Raji (cell line): ENCODE data around the gene CABYR.

ENCODE experiments used
- POLR2A ChIP-seq: IDR thresholded peaks from 2 replicates; pipeline ENCODE4 v1.6.1; 2011; ENCODE audit warnings: low read depth, low read length, control low read depth; ENCODE audit not compliant: insufficient read depth

The CABYR gene

GRCh38 chr18:24138789-24139616 is at the start of gene CABYR:
TSS of gene CABYR (plus strand) at chr18:24139062. CDS start at chr18:24143115, 4,053 bp downstream.
- no peak for TF ChIP-seq POLR2A

- no peak for TF ChIP-seq POLR2A
These were observed 49.8 kb upstream of the CABYR start for GRCh38 chr18:24089076-24089475.

GRCh38 chr18:24089515-24090337 is 49.1 kb upstream of the CABYR start:
- TF ChIP-seq POLR2A, result no peak

- no peak for TF ChIP-seq POLR2A
These were observed 48.0 kb upstream of the CABYR start for GRCh38 chr18:24090876-24091275.

GRCh38 chr18:24094561-24094960 is 44.3 kb upstream of the CABYR start:
- no peak for TF ChIP-seq POLR2A

DNA sequence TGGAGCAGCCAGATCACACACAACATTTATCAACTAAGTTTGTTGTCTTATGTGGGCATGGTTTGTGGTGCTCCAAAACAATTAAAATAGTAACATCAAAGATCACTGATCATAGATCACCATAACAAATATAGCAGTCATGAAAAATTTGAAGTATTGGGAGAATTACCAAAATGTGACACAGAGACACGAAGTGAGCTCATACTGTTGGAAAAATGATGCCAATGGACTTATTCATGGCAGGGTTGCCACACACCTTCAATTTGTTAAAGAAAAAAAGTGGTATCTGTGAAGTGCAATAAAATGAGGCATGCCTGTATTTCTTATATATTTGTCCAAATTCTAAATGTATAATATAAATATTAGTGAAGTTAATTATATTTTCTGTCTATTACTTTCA is 42.9 kb upstream of the CABYR start:
- no peak for TF ChIP-seq POLR2A

DNA sequence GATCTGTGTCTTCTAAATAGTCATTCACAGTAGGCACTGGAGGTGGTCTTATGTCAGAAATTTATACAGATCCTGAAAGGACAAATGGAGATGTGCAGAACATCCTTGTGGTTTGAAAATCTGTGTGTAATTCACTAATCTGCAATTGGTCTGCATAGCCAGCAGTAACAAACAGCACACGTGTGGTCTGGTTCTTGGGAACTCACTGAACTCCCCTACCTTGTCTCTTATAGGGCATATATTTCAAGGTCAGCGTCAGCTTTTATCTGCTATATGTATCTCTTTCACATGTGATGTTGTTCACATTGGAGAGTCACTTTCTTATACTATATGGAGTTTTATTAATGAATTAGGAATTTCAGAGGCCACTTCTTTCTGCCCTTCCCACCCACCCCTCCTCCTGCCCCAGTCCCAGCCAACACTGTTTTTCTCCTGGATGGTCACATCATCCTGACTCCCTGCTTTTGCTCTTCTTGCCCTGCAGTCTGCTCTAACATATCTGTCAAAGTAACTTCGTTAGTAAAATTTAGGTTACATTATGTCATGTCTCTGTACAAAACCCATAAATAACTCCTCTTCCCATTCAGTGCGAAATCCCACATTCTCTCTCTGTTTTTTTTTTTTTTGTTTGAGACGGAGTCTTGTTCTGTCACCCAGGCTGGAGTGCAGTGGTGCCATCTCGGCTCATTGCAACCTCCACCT is 35.4 kb upstream of the CABYR start:
- TF ChIP-seq POLR2A, result no peak

DNA sequence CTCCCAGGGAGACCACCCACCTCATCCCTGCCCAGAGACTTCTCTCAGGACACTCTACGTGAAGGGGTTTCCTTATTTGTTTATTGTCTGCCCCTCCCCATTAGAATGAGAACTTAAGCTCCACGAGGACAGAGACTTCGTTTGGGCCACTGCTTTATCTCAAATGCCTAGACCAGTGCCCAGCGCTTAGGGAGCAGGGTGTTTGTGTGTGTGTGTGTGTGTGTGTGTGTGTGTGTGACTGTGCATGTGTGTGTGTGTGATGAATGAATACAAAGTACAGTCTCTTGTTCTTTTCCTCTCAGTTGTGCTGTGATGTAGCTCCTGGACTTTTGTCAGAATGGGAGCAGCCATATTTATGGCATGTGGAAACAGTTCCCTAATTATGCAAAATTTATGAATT is 34.4 kb upstream of the CABYR start:
- TF ChIP-seq POLR2A, result no peak

DNA sequence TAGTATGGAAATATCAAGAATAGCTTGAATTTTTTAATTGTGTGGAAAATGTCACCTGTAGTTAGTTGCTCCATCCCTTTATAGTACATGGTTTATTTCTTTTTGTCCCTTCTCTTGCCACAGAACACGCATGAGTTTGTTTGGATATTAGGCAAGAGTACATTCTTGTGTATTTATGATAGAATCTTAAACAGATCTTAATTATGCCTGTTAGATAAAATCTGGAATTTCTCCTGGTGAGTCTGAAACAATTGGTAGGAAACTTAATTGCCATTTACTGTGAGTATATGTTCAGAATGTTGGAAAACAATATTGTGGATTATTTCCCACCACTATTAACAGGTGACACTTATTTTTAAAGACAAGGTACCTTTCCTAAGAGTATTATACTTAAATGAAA is 30.2 kb upstream of the CABYR start:
- no peak for TF ChIP-seq POLR2A

GRCh38 chr18:24111936-24112335 is 26.9 kb upstream of the CABYR start:
- no peak for TF ChIP-seq POLR2A

DNA sequence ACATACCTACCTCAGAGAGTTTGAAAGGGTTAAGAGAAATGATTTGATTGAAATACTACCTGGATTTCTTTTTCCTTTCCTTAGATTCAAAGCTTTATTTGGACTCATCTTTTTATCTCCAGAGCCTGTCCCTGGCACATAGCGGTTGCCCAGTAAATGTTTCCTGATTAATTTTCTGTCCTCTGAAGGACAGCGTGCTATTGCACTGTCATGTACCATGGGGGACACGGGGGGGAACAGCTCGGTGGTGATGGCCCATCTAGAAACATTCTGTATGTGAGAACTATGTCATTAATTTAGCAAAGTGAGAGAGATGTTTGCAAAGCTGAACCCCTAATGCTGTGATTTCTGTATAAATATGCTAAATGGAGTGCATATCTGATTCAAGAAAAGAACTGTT is 26.4 kb upstream of the CABYR start:
- no peak for TF ChIP-seq POLR2A

DNA sequence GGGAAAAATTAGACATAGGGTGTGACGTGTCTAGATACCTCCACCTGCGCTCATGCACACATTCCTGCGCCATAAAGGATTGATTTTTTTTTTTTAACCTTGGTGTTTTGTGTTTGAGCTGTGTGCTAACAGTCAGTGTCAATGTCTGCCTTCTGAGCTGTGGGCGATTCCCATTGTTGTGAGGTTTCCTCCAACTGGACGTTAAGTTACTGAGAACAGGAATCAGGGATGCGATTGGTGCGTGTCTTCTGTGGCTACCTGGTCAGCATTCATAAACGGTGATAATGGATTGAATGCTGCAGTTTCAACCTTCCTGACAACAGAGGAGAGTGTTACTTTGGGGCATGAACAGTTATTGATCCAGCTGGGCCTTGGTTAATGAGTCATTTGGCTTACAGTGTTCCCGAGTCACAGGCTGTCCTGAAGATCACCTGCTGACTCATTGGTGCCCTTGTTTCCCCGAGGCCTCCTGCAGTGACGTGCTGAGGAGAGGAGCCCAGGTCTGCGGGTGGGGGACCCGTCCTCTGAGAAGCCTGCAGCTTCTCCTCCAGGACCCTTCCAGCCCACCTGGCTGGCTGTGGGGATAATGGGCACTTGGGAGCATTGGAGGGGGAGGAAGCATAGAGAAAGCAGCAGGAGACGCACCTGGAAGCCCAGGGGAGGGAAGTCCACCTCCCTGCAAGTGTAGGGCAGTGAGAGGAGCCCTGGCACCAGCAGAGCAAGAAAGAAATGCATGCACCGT is 25.8 kb upstream of the CABYR start:
- TF ChIP-seq POLR2A, result no peak

DNA sequence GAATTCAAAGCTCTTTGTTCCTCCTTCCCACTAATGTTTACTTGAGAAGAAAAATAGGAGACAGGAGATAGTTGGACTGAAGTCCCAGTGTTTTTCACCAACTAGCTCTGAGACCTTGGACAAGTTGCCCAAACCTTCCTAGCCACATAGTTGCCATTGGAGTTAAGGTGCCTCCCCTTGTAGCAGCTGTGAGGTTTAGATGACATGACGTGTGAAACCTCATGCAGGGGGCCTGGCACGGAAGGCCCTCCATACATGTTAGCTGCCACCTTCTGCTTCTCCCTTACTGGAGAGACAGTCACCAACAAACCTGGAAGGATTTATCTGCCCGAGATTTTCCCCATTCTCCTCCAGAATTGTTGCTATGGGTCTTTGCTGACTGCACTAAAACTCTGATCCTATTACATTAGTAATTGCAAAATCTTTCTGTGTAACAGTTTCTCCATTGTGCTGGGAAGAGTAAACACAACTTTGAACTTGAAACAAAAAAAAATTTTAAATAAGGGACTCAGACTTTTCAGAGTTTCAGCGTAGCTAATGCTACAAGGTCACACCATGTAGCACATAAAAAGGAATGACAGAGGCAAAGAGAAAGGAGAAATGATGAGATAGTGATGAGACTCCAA is 23.8 kb upstream of the CABYR start:
- no peak for TF ChIP-seq POLR2A

DNA sequence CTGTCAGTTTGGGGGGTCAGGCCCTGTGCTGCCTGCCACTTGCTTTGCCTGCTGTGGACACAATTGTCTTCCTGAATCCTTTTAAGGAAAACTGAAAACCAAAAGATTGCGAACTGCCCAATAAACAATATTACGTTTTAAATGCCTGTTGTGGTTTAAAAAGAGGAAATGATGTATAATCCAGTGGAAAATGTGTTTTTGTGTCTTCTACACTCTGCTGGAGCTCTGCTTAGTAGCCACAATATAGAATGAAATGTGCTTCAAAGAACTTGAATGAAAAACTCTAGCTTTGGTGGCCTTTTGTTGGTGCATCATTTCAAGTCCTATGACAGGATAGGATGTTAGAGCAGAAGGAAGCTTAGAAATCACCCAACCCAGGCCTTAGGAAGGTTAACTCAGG is 23.2 kb upstream of the CABYR start:
- no peak for TF ChIP-seq POLR2A
